ENCODE results near the gene SMYD3.
A peak's percentile ranks its signal among the peaks of the same experiment; 100 is the strongest.

The SMYD3 gene

DNA sequence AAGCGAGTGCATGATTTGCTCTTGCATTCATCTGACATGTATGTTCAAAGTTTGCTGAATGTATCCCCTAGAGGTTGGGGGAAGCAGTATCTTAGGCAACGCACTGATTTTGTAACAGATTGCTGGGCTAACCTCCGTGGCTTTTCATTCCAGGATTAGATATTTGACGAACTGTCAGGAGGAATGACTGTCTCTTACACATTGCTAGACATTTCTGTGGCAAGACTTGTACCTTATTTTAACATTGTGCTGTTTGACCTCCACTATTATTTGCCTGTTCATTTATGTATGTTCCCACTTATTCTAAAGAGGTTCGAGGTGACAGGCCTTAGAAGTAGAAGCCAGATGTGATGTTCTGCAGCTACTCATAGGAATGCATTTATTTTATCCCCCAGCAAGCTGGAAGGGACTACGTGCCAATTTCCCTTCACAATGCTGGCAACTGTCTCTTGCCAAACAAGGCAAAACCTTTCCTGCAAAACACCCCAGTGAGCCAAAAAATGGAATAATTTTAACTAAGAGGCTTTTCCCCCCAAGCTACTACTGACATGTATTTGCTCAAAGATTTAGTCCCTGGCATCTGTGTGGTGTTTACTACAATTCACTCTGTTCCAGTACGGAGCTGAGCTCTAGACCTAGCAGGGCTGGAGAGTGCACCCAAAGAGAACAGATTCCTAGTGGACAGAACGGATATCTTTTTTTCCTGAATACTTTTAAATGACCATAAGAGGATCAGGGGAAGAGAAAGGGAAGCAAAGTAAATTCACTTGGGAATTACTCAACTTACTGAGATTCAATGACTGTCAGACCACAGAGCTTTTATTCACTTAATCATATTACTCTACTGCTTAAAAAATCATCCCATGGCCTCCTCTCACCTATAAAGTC is 646.2 kb downstream of the SMYD3 start:
- TF ChIP-seq YY1 (IDR thresholded peaks at IDR 0.05; ENCODE audit: insufficient read depth, insufficient read length) (no peak), SUZ12 (IDR thresholded peaks at IDR 0.05; ENCODE audit: extremely low read depth, insufficient read depth, insufficient read length) (no peak), ZNF274 (IDR thresholded peaks at IDR 0.05; ENCODE audit: low read depth, low read length) (no peak)
- no peak overlapping the region for H3K4me3 ChIP-seq (ENCODE audit: insufficient read length, low read depth)
- no peaks in the 10 kb centered on the region for H3K9me3 ChIP-seq (ENCODE audit: insufficient read depth, low read length)
- H3K9ac ChIP-seq (ENCODE audit: insufficient read length, low read depth): no peak overlapping the region
- H3K36me3 ChIP-seq (ENCODE audit: insufficient read depth, insufficient read length, low read length): no peaks in the 10 kb centered on the region
- H3K27me3 ChIP-seq (ENCODE audit: insufficient read depth, insufficient read length): no peaks in the 10 kb centered on the region
- H3K4me1 ChIP-seq (ENCODE audit: insufficient read depth, insufficient read length): no peaks in the 10 kb centered on the region
- DNase-seq (ENCODE audit: low read depth, low spot score): no peak

DNA sequence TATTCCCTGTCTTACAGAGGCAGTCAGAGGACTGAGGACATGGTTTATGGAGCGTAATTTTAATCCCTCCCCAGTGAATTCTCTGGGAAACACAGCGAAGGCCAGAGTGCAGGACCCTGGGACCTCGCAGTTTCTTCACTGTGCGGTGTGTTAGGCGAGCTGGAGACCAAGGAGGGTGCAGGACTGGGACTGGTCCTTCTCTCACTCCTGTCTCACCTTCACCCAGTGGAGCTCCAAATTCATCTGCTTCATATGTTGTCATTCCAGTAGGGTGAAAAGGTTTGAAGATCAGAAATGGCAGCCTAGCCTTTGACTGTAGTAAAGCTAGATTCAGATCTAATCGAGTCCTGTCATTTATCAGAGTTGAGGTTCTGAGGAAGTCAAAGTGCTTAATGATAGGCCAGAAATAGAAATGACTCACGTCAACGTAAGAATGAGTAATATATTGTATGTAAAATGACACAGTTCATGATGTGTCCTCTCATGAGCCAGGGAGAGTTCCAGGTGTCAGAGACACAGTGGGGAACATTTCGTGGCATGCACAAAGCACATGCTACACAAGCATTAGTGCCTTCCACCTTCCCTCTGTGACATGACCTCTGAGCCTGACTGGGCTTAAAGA is 647.5 kb downstream of the SMYD3 start:
- Histone ChIP-seq H3K4me3 (ENCODE audit: insufficient read length, low read depth) (no peak overlapping the region), H3K4me1 (ENCODE audit: insufficient read depth, insufficient read length) (no peaks in the 10 kb centered on the region), H3K9ac (ENCODE audit: insufficient read length, low read depth) (no peak overlapping the region), H3K27me3 (ENCODE audit: insufficient read depth, insufficient read length) (no peaks in the 10 kb centered on the region), H3K36me3 (ENCODE audit: insufficient read depth, insufficient read length, low read length) (no peaks in the 10 kb centered on the region), H3K9me3 (ENCODE audit: insufficient read depth, low read length) (no peaks in the 10 kb centered on the region)
- TF ChIP-seq SUZ12 (IDR thresholded peaks at IDR 0.05; ENCODE audit: extremely low read depth, insufficient read depth, insufficient read length) (no peak), ZNF274 (IDR thresholded peaks at IDR 0.05; ENCODE audit: low read depth, low read length) (no peak), YY1 (IDR thresholded peaks at IDR 0.05; ENCODE audit: insufficient read depth, insufficient read length) (no peak)
- DNase-seq (ENCODE audit: low read depth, low spot score): no peak

DNA sequence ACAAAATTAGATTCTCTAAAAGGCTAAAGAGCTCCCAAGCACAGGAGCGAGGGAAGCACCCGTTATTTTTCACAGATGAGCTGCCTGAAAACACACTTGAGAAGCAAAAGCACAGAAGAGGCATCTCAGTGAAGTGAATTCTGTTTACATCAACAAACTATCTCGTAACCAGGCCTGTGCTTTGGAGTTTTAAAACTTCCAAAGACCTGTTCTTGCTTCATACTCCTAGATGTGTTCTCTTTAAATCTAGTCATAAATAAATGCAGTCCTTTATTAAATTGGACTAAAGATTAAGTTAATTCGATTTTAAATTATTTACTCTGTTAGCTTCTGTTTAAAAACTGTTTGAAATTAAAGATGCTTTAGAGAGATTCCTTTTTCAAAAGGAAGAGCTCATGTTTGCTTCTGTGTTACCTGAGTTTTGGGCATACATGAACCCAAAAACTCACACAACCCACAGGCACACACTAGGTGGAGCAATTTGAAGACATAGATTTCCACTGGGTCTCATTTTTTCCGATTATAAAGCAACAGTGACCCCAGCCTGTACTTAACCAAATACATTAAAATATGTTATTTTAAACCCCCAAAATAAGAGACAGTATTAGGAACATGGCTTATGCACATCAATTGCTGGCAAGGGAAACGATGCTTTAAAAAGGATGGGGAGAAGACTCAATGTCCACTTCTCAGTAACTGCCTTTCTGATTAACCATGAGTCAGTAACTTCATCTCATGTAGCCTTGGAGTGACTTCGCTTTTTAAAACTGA is 648.2 kb downstream of the SMYD3 start:
- Histone ChIP-seq H3K27me3 (ENCODE audit: insufficient read depth, insufficient read length) (no peaks in the 10 kb centered on the region), H3K4me3 (ENCODE audit: insufficient read length, low read depth) (no peak overlapping the region), H3K36me3 (ENCODE audit: insufficient read depth, insufficient read length, low read length) (no peaks in the 10 kb centered on the region), H3K4me1 (ENCODE audit: insufficient read depth, insufficient read length) (no peaks in the 10 kb centered on the region), H3K9ac (ENCODE audit: insufficient read length, low read depth) (no peak overlapping the region), H3K9me3 (ENCODE audit: insufficient read depth, low read length) (no peaks in the 10 kb centered on the region)
- no peak for DNase-seq (ENCODE audit: low read depth, low spot score)
- no peak for TF ChIP-seq SUZ12 (IDR thresholded peaks at IDR 0.05; ENCODE audit: extremely low read depth, insufficient read depth, insufficient read length)
- TF ChIP-seq ZNF274 (IDR thresholded peaks at IDR 0.05; ENCODE audit: low read depth, low read length): no peak
- no peak for TF ChIP-seq YY1 (IDR thresholded peaks at IDR 0.05; ENCODE audit: insufficient read depth, insufficient read length)

DNA sequence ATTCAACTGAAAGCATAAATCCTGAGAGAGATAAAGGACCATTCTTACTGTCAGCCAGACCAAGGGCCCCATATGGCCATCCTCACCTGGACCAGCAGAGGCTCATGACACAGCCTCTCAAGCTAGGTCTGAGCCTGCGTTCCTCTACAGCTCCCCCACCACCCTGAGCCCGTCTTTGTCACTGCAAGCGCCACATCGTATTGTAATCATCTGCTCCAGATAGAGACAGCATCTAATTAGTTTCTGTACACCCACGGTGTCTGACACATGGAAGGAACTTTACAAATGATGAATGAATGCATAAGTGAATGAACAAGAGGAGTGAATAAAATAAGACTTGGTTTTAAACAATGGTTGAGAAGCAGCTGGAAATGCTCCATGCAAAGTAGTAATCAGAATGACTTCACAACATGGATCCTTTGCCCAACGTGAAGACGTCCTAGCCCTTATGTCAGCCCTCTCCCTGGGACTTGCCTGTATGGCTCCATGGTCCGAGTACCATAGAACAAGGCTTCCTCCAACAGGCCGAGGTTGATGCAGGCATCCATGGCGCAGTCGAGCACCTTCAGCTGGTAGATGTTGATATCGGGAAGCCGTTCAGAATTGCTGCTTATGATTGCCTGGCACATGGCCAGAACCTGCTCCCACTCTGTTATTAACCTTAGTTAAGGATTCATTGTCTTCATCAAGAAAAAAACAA is 648.9 kb downstream of the SMYD3 start:
- H3K9me3 ChIP-seq (ENCODE audit: insufficient read depth, low read length): no peaks in the 10 kb centered on the region
- DNase-seq (ENCODE audit: low read depth, low spot score): no peak
- TF ChIP-seq YY1 (IDR thresholded peaks at IDR 0.05; ENCODE audit: insufficient read depth, insufficient read length): no peak
- no peak for TF ChIP-seq SUZ12 (IDR thresholded peaks at IDR 0.05; ENCODE audit: extremely low read depth, insufficient read depth, insufficient read length)
- TF ChIP-seq ZNF274 (IDR thresholded peaks at IDR 0.05; ENCODE audit: low read depth, low read length): no peak
- H3K27me3 ChIP-seq (ENCODE audit: insufficient read depth, insufficient read length): no peaks in the 10 kb centered on the region
- peaks cover 2% of the 10 kb centered on the region for H3K36me3 ChIP-seq (ENCODE audit: insufficient read depth, insufficient read length, low read length)
- no peak overlapping the region for H3K4me3 ChIP-seq (ENCODE audit: insufficient read length, low read depth)
- H3K4me1 ChIP-seq (ENCODE audit: insufficient read depth, insufficient read length): no peaks in the 10 kb centered on the region
- H3K9ac ChIP-seq (ENCODE audit: insufficient read length, low read depth): no peak overlapping the region

DNA sequence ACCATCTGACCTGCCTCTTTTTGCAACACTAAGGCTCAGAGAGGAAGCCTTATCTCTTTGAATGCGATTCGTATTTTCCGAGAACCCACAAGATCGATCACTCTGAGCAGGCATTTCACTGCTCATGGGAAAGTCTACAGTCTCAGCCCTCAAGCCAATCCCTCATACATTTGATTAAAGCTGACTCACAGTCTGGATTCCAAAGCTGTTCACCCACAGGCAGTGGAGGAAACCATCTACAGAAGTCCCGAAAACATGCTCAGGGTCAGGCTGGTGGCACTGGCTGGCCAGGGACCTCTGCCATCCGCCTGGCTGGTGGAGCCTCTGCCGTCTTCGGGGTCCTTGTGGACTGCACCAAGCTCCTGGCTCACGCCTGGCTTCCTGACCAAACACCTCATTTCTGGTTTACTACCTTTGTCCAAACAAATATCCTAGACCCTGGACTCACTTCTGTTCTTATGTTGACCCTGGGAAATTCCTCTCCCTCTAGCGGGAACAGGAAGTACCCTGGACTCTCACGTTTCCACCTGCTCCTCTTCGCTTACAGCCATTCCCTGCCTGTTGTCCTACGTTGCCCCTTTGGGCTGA is 650.0 kb downstream of the SMYD3 start:
- peak; percentile 15 for DNase-seq (ENCODE audit: low read depth, low spot score)
- H3K9me3 ChIP-seq (ENCODE audit: insufficient read depth, low read length): no peaks in the 10 kb centered on the region
- no peak overlapping the region for H3K4me3 ChIP-seq (ENCODE audit: insufficient read length, low read depth)
- no peaks in the 10 kb centered on the region for H3K4me1 ChIP-seq (ENCODE audit: insufficient read depth, insufficient read length)
- TF ChIP-seq ZNF274 (IDR thresholded peaks at IDR 0.05; ENCODE audit: low read depth, low read length) (no peak), SUZ12 (IDR thresholded peaks at IDR 0.05; ENCODE audit: extremely low read depth, insufficient read depth, insufficient read length) (no peak), YY1 (IDR thresholded peaks at IDR 0.05; ENCODE audit: insufficient read depth, insufficient read length) (no peak)
- peaks cover 3% of the 10 kb centered on the region for H3K36me3 ChIP-seq (ENCODE audit: insufficient read depth, insufficient read length, low read length)
- no peaks in the 10 kb centered on the region for H3K27me3 ChIP-seq (ENCODE audit: insufficient read depth, insufficient read length)
- H3K9ac ChIP-seq (ENCODE audit: insufficient read length, low read depth): no peak overlapping the region

DNA sequence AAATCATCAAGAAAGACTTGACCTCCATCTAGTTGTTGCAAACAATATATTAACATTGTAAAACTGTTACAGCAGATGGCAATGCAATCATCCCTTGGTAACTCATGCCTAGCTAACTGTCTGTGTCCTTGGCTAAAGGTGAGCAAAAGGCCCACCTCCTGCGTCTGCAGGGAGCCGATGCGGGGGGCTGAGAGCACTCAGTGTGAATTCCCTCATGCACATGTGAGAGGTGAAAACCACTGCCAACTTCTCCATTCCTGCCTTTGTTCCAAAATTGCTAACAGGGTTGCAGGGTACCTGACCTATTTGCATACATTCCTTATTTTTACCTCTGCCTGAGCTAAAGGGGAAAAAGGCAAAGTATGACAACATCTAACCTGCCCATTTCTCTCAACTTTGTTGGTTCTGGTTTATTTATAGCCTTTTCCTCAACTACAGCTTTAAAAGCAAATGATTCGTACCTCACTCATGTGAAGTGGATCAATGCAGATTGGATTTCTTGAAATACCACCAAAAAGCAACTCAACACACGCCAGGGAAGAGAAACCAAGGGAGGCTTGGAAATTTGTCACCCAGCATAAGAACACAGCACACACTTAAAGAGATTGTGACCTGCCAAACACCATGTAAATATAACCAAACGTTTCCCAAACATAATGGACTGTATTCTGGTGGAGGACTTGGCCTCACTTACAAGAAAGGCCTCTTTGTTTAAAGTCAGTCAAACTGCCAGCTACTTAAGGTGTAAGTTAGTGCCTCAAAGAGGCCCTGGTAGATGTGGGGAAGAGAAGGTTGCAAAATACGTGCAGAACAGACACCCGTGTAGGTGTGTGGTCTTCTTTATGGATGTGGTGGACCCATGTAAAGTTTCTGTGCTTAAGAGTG is 651.0 kb downstream of the SMYD3 start:
- TF ChIP-seq SUZ12 (IDR thresholded peaks at IDR 0.05; ENCODE audit: extremely low read depth, insufficient read depth, insufficient read length) (no peak), ZNF274 (IDR thresholded peaks at IDR 0.05; ENCODE audit: low read depth, low read length) (no peak), YY1 (IDR thresholded peaks at IDR 0.05; ENCODE audit: insufficient read depth, insufficient read length) (no peak)
- no peak overlapping the region for H3K9ac ChIP-seq (ENCODE audit: insufficient read length, low read depth)
- DNase-seq (ENCODE audit: low read depth, low spot score): peak; percentile 13
- peaks cover 3% of the 10 kb centered on the region for H3K36me3 ChIP-seq (ENCODE audit: insufficient read depth, insufficient read length, low read length)
- H3K4me3 ChIP-seq (ENCODE audit: insufficient read length, low read depth): no peak overlapping the region
- no peaks in the 10 kb centered on the region for H3K4me1 ChIP-seq (ENCODE audit: insufficient read depth, insufficient read length)
- no peaks in the 10 kb centered on the region for H3K9me3 ChIP-seq (ENCODE audit: insufficient read depth, low read length)
- no peaks in the 10 kb centered on the region for H3K27me3 ChIP-seq (ENCODE audit: insufficient read depth, insufficient read length)
